ENCODE results near the gene RHOJ. TPM values are rescaled to one million over a fixed set of nuclear protein-coding genes. Genes with fewer than 3 reads are reported as not detected.
"Not testable (repeated sequence)": the region's sequence is repeated elsewhere in the genome, so short reads cannot be mapped to it uniquely, and the experiment has no call there.

RHOJ gene
- polyA plus RNA-seq (2011; rRNA removed) = 78.7 and 116 TPM in 2 replicates
- 72.5 and 98.2 TPM in 2 replicates for polyA minus RNA-seq (2011; rRNA and poly(A)+ RNA removed)

DNA sequence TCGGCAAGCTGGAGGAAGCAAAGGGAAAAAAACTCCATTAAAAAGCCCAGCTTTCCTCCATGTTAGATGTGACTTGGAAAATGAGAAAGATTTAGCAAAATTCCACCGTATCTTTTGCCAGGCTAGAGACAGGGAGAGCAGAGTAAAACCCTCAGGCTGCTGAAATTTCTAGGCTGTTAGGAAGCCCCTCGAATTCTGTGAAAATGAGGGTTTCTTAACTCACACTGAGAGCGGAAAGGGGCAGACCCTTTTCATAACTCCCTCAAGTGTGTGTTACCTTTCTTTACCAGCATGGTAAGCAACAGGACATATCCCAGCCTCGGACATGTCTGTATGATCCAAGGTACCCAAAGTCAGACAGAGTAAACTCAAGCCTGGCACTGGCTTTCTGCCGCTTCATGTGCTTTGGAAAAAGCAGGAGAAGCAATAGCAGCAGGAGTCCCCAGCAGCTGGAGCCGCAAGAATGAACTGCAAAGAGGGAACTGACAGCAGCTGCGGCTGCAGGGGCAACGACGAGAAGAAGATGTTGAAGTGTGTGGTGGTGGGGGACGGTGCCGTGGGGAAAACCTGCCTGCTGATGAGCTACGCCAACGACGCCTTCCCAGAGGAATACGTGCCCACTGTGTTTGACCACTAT lies at the start of gene RHOJ:
RHOJ (plus strand) TSS at position 37 of the 637 bp plus-strand sequence; CDS start at position 464, 427 bp downstream.
- DNase-seq (ENCODE audit: low read depth) = no peak
- H3K27me3 ChIP-seq (ENCODE audit: control insufficient read depth, insufficient read depth, low read length) = no peaks in the 10 kb centered on the region
- POLR2A ChIA-PET = interaction anchor here (0.8 kb wide), 1 partner anchor 16 kb away, joined by 4 read pairs; no protein-coding TSS in a partner anchor
- peak within 1 kb of the TSS; percentile 44 for H3K4me3 ChIP-seq (ENCODE audit: low read depth, low read length)
- CTCF ChIA-PET = interaction anchor here (0.6 to 1.5 kb wide), 5 partner anchors 18 to 1025 kb away, joined by 3 to 6 read pairs (median 4); no protein-coding TSS in a partner anchor
- TF ChIP-seq, protein P1, sequence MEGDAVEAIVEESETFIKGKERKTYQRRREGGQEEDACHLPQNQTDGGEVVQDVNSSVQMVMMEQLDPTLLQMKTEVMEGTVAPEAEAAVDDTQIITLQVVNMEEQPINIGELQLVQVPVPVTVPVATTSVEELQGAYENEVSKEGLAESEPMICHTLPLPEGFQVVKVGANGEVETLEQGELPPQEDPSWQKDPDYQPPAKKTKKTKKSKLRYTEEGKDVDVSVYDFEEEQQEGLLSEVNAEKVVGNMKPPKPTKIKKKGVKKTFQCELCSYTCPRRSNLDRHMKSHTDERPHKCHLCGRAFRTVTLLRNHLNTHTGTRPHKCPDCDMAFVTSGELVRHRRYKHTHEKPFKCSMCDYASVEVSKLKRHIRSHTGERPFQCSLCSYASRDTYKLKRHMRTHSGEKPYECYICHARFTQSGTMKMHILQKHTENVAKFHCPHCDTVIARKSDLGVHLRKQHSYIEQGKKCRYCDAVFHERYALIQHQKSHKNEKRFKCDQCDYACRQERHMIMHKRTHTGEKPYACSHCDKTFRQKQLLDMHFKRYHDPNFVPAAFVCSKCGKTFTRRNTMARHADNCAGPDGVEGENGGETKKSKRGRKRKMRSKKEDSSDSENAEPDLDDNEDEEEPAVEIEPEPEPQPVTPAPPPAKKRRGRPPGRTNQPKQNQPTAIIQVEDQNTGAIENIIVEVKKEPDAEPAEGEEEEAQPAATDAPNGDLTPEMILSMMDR (IDR thresholded peaks at IDR 0.05; ENCODE audit: insufficient read depth, low read depth, low read length) = no peak
- no peaks in the 10 kb centered on the region for H3K36me3 ChIP-seq (ENCODE audit: control insufficient read depth, insufficient read depth, low read length)

DNA sequence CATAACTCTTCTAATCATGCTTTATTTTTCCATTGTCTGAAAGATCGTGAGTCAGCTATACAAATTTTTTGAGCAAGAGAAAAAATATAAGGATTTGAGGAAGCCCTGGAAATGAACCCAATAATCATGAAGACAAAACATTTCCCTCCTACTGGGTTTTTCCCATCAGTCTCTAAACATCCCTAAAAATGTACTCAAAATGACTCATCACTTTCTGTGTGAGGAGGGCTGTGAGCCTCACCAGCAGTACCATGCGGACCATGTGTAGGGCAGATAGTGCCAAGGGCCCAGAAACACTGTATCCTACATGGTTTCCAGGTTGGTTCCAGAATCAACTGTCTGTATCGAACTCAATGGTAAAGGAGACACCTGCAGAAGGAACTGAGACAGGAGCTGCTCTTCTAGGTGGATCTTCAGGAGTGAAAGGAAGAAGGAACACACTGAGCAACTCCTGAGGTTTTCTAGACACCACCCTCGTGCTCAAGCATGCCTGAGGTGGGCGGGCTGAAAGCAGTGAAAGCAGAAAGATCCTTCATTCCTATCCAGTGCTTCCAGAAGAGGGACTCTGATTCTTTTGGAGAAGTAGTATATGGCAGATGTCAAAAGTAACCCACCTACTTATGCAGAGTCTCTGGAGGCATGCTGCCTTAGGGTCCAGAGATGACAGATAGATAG lies 48.6 kb upstream of the RHOJ start:
- TF ChIP-seq, protein P1 (IDR thresholded peaks at IDR 0.05; ENCODE audit: insufficient read depth, low read depth, low read length) = no peak
- H3K4me3 ChIP-seq (ENCODE audit: low read depth, low read length) = no peak overlapping the region
- POLR2A ChIA-PET = no interaction called here
- H3K36me3 ChIP-seq (ENCODE audit: control insufficient read depth, insufficient read depth, low read length) = no peaks in the 10 kb centered on the region
- H3K27me3 ChIP-seq (ENCODE audit: control insufficient read depth, insufficient read depth, low read length) = no peaks in the 10 kb centered on the region
- CTCF ChIA-PET = no interaction called here
- DNase-seq (ENCODE audit: low read depth) = no peak

GRCh38 chr14:63157195-63157594 lies 47.0 kb upstream of the RHOJ start:
- POLR2A ChIA-PET = no interaction called here
- no peaks in the 10 kb centered on the region for H3K36me3 ChIP-seq (ENCODE audit: control insufficient read depth, insufficient read depth, low read length)
- CTCF ChIA-PET = interaction anchor here (1.1 kb wide), 1 partner anchor 12 kb away, joined by 3 read pairs; no protein-coding TSS in a partner anchor
- DNase-seq (ENCODE audit: low read depth) = no peak
- no peak overlapping the region for H3K4me3 ChIP-seq (ENCODE audit: low read depth, low read length)
- TF ChIP-seq, protein P1 (IDR thresholded peaks at IDR 0.05; ENCODE audit: insufficient read depth, low read depth, low read length) = no peak
- no peaks in the 10 kb centered on the region for H3K27me3 ChIP-seq (ENCODE audit: control insufficient read depth, insufficient read depth, low read length)

DNA sequence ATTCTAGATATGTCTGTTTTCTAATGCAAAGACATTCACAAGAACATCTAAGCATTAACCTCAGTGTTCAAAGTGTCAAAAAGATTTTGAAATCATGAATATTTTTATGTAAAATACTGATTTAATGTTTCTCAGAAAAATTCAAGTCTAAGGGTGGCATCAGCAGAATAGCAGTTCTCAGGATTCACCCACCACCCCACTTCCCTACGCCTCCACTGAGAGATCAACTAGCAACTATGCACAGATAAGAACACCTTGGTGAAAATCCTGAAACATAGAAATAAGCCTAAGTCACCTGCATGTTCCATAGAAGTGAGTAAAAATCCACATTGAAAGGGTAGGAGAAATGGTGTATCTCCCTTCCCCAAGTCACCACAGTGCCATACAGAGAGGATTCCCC lies 40.9 kb upstream of the RHOJ start:
- CTCF ChIA-PET = interaction anchor here (1.0 kb wide), 1 partner anchor 9 kb away, joined by 3 read pairs; no protein-coding TSS in a partner anchor
- Histone ChIP-seq H3K4me3 (ENCODE audit: low read depth, low read length) (no peak overlapping the region), H3K36me3 (ENCODE audit: control insufficient read depth, insufficient read depth, low read length) (no peaks in the 10 kb centered on the region), H3K27me3 (ENCODE audit: control insufficient read depth, insufficient read depth, low read length) (no peaks in the 10 kb centered on the region)
- no peak for DNase-seq (ENCODE audit: low read depth)
- POLR2A ChIA-PET = no interaction called here
- TF ChIP-seq, protein P1 (IDR thresholded peaks at IDR 0.05; ENCODE audit: insufficient read depth, low read depth, low read length) = no peak

DNA sequence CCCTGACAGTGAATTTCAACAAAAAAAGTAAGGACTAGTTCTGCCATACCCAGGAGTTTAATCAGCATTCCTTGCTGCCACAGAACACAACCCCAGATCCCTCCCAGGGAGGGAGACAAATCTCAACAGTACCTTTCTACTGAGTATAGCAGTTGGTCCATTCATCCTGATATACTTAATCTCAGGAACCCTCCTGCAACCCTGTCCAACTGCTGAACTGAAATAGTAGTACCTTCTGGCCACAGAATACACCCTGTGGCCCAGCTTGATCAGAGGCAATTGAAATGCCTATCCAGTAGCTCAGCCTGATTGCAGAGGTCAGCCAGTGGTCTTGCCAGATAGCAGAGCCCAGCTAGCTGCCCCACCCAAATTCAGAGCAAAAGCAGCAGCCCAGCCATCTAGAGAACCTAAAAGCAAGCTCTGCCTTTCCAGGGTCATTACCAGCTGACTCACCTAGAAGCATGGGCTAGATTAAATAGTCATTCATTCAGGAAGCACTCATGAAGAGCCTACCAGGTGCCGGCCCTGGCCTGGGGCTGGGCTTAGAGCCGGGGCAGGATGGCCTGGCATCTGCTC lies 40.0 kb upstream of the RHOJ start:
- CTCF ChIA-PET = interaction anchor here (1.0 kb wide), 1 partner anchor 9 kb away, joined by 3 read pairs; no protein-coding TSS in a partner anchor
- Histone ChIP-seq H3K4me3 (ENCODE audit: low read depth, low read length) (no peak overlapping the region), H3K27me3 (ENCODE audit: control insufficient read depth, insufficient read depth, low read length) (no peaks in the 10 kb centered on the region), H3K36me3 (ENCODE audit: control insufficient read depth, insufficient read depth, low read length) (no peaks in the 10 kb centered on the region)
- DNase-seq (ENCODE audit: low read depth) = no peak
- TF ChIP-seq, protein P1 (IDR thresholded peaks at IDR 0.05; ENCODE audit: insufficient read depth, low read depth, low read length) = no peak
- POLR2A ChIA-PET = no interaction called here

- H3K36me3 ChIP-seq (ENCODE audit: control insufficient read depth, insufficient read depth, low read length); DNase-seq (ENCODE audit: low read depth); H3K4me3 ChIP-seq (ENCODE audit: low read depth, low read length); CTCF ChIA-PET; POLR2A ChIA-PET; H3K27me3 ChIP-seq (ENCODE audit: control insufficient read depth, insufficient read depth, low read length): not testable (repeated sequence)
Measured at GRCh38 chr14:63165267-63165666, 39.0 kb upstream of the RHOJ start.

Measured in BJ (cell line).